Measurements from ENCODE around the gene IKZF2. TPM values are rescaled to one million over a fixed set of nuclear protein-coding genes. Genes with fewer than 3 reads are reported as not detected.

Gene IKZF2
- total RNA-seq, 3 donors from 2014 or later = 5.6 to 11.1 (median 8.6) TPM

- DNase-seq = no peak
Observed at GRCh38 chr2:212966884-212967283, 184.5 kb downstream of the IKZF2 start.

DNA sequence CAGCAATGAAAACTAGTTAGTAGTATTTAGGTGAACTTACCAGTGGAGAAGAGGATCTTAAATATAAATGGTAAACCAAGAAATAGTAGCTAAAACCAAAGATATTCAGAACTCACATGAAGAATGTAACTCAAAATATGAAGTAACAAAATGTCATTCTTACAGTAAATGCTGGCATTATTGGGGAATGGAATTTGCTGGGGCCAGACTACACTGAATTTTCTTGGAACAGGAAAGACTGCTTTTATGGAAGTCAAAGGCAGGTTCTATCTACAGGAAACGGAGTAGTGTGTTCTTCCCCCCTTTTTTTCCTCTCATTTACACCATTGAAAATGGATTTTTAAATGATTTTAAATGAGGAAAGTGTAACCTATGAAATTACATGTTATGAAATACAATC is 188.7 kb downstream of the IKZF2 start:
- no peaks in the 10 kb centered on the region for H3K36me3 ChIP-seq (ENCODE audit: low read depth)
- no peaks in the 10 kb centered on the region for H3K4me1 ChIP-seq (ENCODE audit: low read depth)
- no peak for TF ChIP-seq CTCF (IDR thresholded peaks at IDR 0.05)
- no peak overlapping the region for H3K4me3 ChIP-seq
- ATAC-seq (no peak), DNase-seq (no peak)
- H3K9me3 ChIP-seq = no peaks in the 10 kb centered on the region
- intact Hi-C loops (cut with DNase I, micrococcal nuclease) = no loop called here

More at GRCh38 chr2:212966884-212967283, 184.5 kb downstream of the IKZF2 start:
- intact Hi-C loops (cut with DNase I, micrococcal nuclease) = no loop called here
- TF ChIP-seq CTCF (IDR thresholded peaks at IDR 0.05) = no peak
- H3K4me1 ChIP-seq (ENCODE audit: low read depth) = no peaks in the 10 kb centered on the region
- H3K4me3 ChIP-seq = no peak overlapping the region
- no peaks in the 10 kb centered on the region for H3K36me3 ChIP-seq (ENCODE audit: low read depth)
- no peak for ATAC-seq
- H3K9me3 ChIP-seq = no peaks in the 10 kb centered on the region

DNA sequence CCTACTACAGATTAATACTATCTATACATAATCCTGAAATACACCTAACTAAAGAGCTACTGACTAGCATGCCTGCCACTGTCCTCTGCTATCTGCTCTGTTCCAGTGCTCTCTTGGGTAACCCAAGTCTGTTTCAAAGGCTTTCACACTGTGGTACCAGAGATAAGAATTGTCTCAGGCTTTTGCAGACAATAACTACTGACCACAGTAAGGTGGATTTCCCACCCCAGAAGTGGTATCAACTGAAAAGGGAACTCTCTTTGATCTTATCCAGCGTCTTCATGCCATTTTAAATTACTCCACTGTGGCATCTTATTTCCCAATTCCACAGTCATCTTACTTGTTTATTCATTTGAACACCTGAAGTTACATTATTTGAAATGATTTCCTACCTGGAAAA is 190.2 kb downstream of the IKZF2 start:
- DNase-seq = no peak
- no peaks in the 10 kb centered on the region for H3K36me3 ChIP-seq (ENCODE audit: low read depth)
- H3K4me3 ChIP-seq = no peak overlapping the region
- intact Hi-C loops (cut with DNase I, micrococcal nuclease) = no loop called here
- no peaks in the 10 kb centered on the region for H3K9me3 ChIP-seq
- no peaks in the 10 kb centered on the region for H3K4me1 ChIP-seq (ENCODE audit: low read depth)
- TF ChIP-seq CTCF (IDR thresholded peaks at IDR 0.05) = no peak
- ATAC-seq = no peak

GRCh38 chr2:212960336-212960735 is 191.1 kb downstream of the IKZF2 start:
- ATAC-seq (no peak), DNase-seq (no peak)
- H3K9me3 ChIP-seq = no peaks in the 10 kb centered on the region
- H3K4me3 ChIP-seq = no peak overlapping the region
- no peaks in the 10 kb centered on the region for H3K36me3 ChIP-seq (ENCODE audit: low read depth)
- intact Hi-C loops (cut with DNase I, micrococcal nuclease) = no loop called here
- no peaks in the 10 kb centered on the region for H3K4me1 ChIP-seq (ENCODE audit: low read depth)
- TF ChIP-seq CTCF (IDR thresholded peaks at IDR 0.05) = no peak

- Histone ChIP-seq H3K4me1 (ENCODE audit: low read depth) (no peaks in the 10 kb centered on the region), H3K36me3 (ENCODE audit: low read depth) (no peaks in the 10 kb centered on the region), H3K4me3 (no peak overlapping the region), H3K9me3 (no peaks in the 10 kb centered on the region)
- intact Hi-C loops (cut with DNase I, micrococcal nuclease) = no loop called here
- no peak for ATAC-seq
- no peak for TF ChIP-seq CTCF (IDR thresholded peaks at IDR 0.05)
- no peak for DNase-seq
Observed at GRCh38 chr2:212959471-212960117, 191.8 kb downstream of the IKZF2 start.
